Neuron (in vitro differentiated cells): ENCODE measurements around the gene NR2F1-AS1.
"Not testable (repeated sequence)": the region's sequence is repeated elsewhere in the genome, so short reads cannot be mapped to it uniquely, and the experiment has no call there.

Experiments
- H2AFZ ChIP-seq: one replicate; pipeline ENCODE4 v1.6.1; 2013; ENCODE audit warnings: low read depth, mild to moderate bottlenecking, inconsistent platforms, low read length, moderate library complexity
- H3K27me3 ChIP-seq: one replicate; pipeline ENCODE4 v1.6.1; 2013; ENCODE audit warnings: low read length; ENCODE audit not compliant: insufficient read depth
- H3K36me3 ChIP-seq: one replicate; pipeline ENCODE4 v1.6.1; 2013; ENCODE audit warnings: low read length; ENCODE audit not compliant: insufficient read depth
- H3K4me1 ChIP-seq: one replicate; pipeline ENCODE4 v1.6.1; 2013; ENCODE audit warnings: low read length; ENCODE audit not compliant: insufficient read depth
- H3K4me3 ChIP-seq: 2 replicates; pipeline ENCODE4 v1.5.1; 2013; ENCODE audit warnings: mild to moderate bottlenecking, low read length, moderate library complexity
- H3K9me3 ChIP-seq: one replicate; pipeline ENCODE4 v1.6.1; 2013; ENCODE audit warnings: low read length

Gene NR2F1-AS1

DNA sequence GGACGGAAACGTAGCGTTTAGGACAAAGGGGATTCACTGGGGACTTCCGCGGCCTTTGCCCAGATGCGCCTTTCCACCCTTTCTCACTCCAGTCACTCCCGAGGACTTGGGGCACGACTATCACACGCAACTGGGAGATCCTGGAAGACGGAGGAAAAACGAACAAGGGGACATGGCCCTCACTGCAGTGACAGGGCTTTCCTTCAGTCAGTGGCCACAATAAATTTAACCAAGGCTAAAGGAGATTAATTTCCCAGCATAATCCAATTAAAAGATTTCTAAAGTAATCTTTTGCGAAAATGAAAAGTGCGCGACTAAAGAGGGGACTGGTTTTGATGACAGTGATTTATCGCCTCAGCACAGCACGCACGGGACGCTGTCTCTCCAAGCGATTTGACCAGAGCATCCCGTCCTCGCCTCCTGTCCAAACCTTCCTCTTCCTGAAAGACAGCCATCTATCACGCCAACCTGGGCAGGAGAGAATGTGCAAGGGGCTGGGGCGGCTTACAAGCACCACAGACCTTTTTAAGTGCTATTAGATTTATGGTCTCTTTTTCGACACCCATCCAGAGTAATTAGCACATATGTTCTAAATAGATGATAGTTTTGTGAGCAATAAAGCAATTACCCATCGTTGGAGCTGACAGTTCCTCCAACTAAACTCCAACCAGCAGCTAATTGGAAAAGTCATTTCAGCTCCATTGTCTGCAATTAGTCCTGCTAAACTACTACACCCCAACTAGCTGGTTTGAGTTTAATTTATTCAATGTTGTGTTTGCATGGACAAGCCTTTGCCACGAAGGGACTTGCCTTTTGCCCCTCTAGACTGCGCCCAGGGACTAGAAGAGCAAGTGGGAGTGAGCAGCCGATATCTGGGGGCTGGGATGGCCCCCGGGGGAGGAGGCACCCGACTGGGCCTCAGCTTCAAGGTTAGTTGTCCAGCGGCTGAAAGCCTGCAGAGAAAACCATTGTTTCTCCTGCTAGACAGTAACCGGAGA, 7.4 kb downstream of the NR2F1-AS1 start:
- H3K27me3 ChIP-seq: no peaks in the 10 kb centered on the region
- H3K9me3 ChIP-seq: peaks cover 32% of the 10 kb centered on the region
- peaks cover 48% of the 10 kb centered on the region for H3K4me1 ChIP-seq
- H3K4me3 ChIP-seq: no peak overlapping the region
- H2AFZ ChIP-seq: no peak overlapping the region
- H3K36me3 ChIP-seq: peaks cover 33% of the 10 kb centered on the region

GRCh38 chr5:93572608-93573353, 8.2 kb downstream of the NR2F1-AS1 start:
- Histone ChIP-seq H3K27me3 (no peaks in the 10 kb centered on the region), H3K4me3 (no peak overlapping the region), H3K9me3 (peaks cover 32% of the 10 kb centered on the region), H3K4me1 (peaks cover 39% of the 10 kb centered on the region), H3K36me3 (peaks cover 35% of the 10 kb centered on the region), H2AFZ (no peak overlapping the region)

DNA sequence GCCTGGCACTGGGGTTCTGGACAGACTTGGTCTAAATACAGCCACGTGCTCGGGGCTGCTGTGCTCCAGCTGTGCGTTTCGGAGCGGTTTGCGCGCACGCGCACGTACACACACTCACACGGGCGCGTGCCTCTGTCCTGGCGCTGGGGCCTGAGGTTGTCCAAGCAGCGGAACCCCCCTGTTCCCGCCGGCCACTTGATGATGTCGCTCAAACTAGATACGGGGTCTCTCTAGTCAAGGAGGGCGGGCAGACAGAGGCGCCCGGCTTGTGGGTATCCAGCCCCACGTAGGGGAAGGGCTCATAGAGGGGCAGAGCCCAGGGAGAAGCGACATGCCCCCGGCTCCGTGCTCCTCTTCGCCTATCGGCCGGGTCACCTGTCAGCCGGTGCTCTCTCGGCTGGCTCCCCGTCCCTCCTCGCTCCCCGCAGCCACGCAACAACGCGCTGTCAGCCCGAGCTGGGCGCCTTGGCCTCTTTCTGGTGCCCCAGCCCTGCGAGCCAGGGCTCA, 8.9 kb downstream of the NR2F1-AS1 start:
- H3K27me3 ChIP-seq: no peaks in the 10 kb centered on the region
- no peak overlapping the region for H2AFZ ChIP-seq
- peaks cover 32% of the 10 kb centered on the region for H3K9me3 ChIP-seq
- H3K36me3 ChIP-seq: peaks cover 35% of the 10 kb centered on the region
- H3K4me1 ChIP-seq: peaks cover 33% of the 10 kb centered on the region
- H3K4me3 ChIP-seq: no peak overlapping the region

- Histone ChIP-seq H3K4me1 (peaks cover 27% of the 10 kb centered on the region), H3K4me3 (no peak overlapping the region), H3K27me3 (no peaks in the 10 kb centered on the region), H3K36me3 (peaks cover 35% of the 10 kb centered on the region), H3K9me3 (peaks cover 32% of the 10 kb centered on the region), H2AFZ (no peak overlapping the region)
Observed at GRCh38 chr5:93571114-93571949, 9.7 kb downstream of the NR2F1-AS1 start.

DNA sequence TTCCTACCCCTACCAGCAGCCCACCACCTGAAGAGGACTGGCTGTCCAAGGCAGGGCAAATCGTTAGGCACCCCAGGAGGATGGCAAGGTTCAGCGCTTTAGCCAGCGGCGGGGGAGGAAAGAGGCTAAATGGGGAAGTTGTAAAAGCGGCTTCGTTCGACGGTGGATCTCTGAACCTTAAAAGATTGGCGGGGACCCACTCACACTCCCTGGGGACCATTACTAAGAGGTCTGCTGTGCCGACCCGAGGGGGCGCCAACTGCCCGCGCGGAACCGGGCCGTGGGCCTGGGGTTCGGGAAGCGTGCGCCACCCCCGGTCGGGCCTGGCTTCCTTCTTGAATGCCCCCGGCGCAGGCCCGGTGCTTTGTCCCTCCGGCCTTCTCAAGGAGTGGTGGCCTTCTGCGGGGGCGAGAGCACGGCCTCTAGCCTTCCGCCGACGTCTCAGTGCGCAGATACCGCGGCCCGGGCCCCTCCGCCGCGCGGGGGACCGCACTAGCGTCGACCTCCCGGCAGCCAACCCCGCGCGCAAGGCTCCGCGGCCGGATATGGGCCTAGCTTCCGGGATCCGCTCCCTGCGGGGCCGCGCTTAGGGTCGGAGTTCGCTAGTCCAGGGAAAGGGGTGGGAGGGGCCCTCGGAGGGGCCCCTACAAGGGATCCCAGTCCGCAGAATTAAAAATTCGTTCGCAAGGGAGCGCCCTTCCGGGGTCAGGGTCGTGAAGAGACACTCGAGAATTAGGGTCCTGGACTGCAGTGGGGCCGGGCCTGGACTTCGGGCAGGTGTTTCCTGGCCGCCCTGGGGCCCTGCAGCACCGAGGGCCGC, 10.5 kb downstream of the NR2F1-AS1 start:
- Histone ChIP-seq H3K4me3 (no peak overlapping the region), H3K27me3 (no peaks in the 10 kb centered on the region), H2AFZ (no peak overlapping the region), H3K36me3 (peaks cover 35% of the 10 kb centered on the region), H3K4me1 (peaks cover 20% of the 10 kb centered on the region), H3K9me3 (peaks cover 32% of the 10 kb centered on the region)

- Histone ChIP-seq H2AFZ (no peak overlapping the region), H3K4me3 (no peak overlapping the region), H3K36me3 (peaks cover 35% of the 10 kb centered on the region), H3K27me3 (no peaks in the 10 kb centered on the region), H3K4me1 (peaks cover 11% of the 10 kb centered on the region), H3K9me3 (peaks cover 32% of the 10 kb centered on the region)
Observed at GRCh38 chr5:93569300-93570160, 11.5 kb downstream of the NR2F1-AS1 start.

- peaks cover 20% of the 10 kb centered on the region for H3K9me3 ChIP-seq
- no peaks in the 10 kb centered on the region for H3K27me3 ChIP-seq
- peaks cover 4% of the 10 kb centered on the region for H3K4me1 ChIP-seq
- H3K4me3 ChIP-seq: no peak overlapping the region
- H3K36me3 ChIP-seq: peaks cover 25% of the 10 kb centered on the region
- H2AFZ ChIP-seq: no peak overlapping the region
Observed at GRCh38 chr5:93567424-93567823, 13.6 kb downstream of the NR2F1-AS1 start.

DNA sequence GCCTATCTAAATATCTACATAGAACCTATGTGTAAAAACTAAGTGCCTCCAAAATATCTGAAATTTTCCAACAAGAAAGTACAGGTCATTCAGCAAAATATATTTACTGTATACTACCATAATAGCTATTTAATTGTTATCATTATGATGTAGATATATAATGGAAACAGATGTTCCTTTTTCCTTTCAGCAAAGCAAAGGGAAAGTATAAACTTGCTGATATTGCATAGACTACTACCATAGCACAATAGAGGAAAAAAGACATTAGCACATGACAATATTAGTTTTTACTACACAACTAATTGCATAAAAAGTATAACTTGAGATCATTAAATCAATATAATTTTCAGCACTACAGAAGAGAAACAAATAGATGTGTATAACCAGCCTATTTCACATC, 14.9 kb downstream of the NR2F1-AS1 start:
- Histone ChIP-seq H3K36me3 (peaks cover 26% of the 10 kb centered on the region), H3K4me1 (peaks cover 4% of the 10 kb centered on the region), H2AFZ (no peak overlapping the region), H3K27me3 (no peaks in the 10 kb centered on the region), H3K4me3 (no peak overlapping the region), H3K9me3 (peaks cover 9% of the 10 kb centered on the region)

- Histone ChIP-seq H2AFZ (no peak overlapping the region), H3K36me3 (peaks cover 67% of the 10 kb centered on the region), H3K27me3 (no peaks in the 10 kb centered on the region)
Observed at GRCh38 chr5:93557021-93557604, 23.9 kb downstream of the NR2F1-AS1 start.

DNA sequence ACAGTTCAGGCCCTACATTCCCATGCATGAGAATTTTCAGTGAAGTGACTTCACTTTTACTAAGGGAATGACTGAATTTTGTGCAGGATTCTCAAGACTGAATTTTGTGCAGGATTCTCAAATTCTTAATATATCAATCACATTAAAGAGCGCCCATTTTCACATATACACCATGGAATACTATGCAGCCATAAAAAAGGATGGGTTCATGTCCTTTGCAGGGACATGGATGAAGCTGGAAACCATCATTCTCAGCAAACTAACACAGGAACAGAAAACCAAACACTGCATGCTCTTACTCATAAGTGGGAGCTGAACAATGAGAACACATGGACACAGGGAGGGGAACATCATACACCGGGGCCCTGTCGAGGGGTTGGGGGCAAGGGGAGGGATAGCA, 31.4 kb downstream of the NR2F1-AS1 start:
- not testable (repeated sequence) for H3K4me3 ChIP-seq, H2AFZ ChIP-seq, H3K27me3 ChIP-seq, H3K4me1 ChIP-seq, H3K9me3 ChIP-seq
- peaks cover 79% of the 10 kb centered on the region for H3K36me3 ChIP-seq

More at GRCh38 chr5:93557021-93557604, 23.9 kb downstream of the NR2F1-AS1 start:
- Histone ChIP-seq H3K9me3 (peaks cover 5% of the 10 kb centered on the region), H3K4me3 (no peak overlapping the region), H3K4me1 (no peaks in the 10 kb centered on the region)

DNA sequence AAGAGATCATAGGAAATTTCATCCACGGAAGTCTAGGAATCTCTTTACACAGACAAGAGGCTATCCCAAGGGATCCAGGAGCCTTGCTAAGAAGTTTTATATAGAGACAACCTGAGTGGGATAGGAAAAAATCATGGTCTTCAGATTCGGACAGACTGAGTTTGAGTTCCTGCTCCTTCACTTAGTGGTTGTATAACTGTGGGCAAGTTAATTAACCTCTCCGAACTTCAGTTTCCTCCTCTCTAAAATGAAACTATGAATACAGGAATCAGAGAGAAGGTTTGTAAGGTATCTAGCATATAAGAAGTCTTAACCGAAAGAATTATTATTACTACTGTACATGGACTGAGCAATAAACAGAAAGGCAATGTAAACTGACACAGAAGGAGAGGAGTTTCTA, 35.1 kb downstream of the NR2F1-AS1 start:
- H3K27me3 ChIP-seq: no peaks in the 10 kb centered on the region
- H2AFZ ChIP-seq: no peak overlapping the region
- peaks cover 85% of the 10 kb centered on the region for H3K36me3 ChIP-seq
- H3K4me3 ChIP-seq: no peak overlapping the region
- no peaks in the 10 kb centered on the region for H3K4me1 ChIP-seq
- H3K9me3 ChIP-seq: peaks cover 5% of the 10 kb centered on the region
